Central memory CD8-positive, alpha-beta T cell (primary cell): Measurements from ENCODE around the gene ACADS.
"Not testable (repeated sequence)": the region's sequence is repeated elsewhere in the genome, so short reads cannot be mapped to it uniquely, and the experiment has no call there.

Source experiments
- ATAC-seq: fragments of 150-1000 bp; cut with Tn5 transposase; replicated peaks from 2 replicates; pipeline ENCODE4 v1.10.0; 2022; ENCODE audit warnings: mild to moderate bottlenecking, moderate FRiP score, moderate number of reproducible peaks; ENCODE audit not compliant: poor library complexity, severe bottlenecking; ENCODE audit errors: extremely low read depth
- DNase-seq, 2 donors: peaks; one replicate each; pipeline ENCODE4 v3.0.0; 2021; ENCODE audit warnings: low spot score in 2 of 2
- H3K27ac Mint-ChIP-seq: one replicate; pipeline ENCODE4 v1.8.0; 2022; ENCODE audit warnings: low read depth, mild to moderate bottlenecking, moderate library complexity, mixed read lengths
- H3K27me3 Mint-ChIP-seq: one replicate; pipeline ENCODE4 v1.8.0; 2022; ENCODE audit warnings: mixed read lengths
- H3K36me3 Mint-ChIP-seq: one replicate; pipeline ENCODE4 v1.8.0; 2022; ENCODE audit warnings: mild to moderate bottlenecking, moderate library complexity, mixed read lengths; ENCODE audit not compliant: insufficient read depth
- H3K4me1 Mint-ChIP-seq: one replicate; pipeline ENCODE4 v1.8.0; 2022; ENCODE audit warnings: mixed read lengths
- H3K4me3 Mint-ChIP-seq: one replicate; pipeline ENCODE4 v1.8.0; 2022; ENCODE audit warnings: mild to moderate bottlenecking, moderate library complexity, mixed read lengths
- H3K9me3 Mint-ChIP-seq: one replicate; pipeline ENCODE4 v1.8.0; 2022; ENCODE audit warnings: mixed read lengths

The ACADS gene

GRCh38 chr12:120720987-120721801 is 4.4 kb upstream of the ACADS start:
- ATAC-seq (no peak), DNase-seq (no peak)
- H3K4me3 Mint-ChIP-seq: no peak overlapping the region
- H3K27ac Mint-ChIP-seq: no peak overlapping the region
- H3K4me1 Mint-ChIP-seq: peaks cover 20% of the 10 kb centered on the region
- H3K9me3 Mint-ChIP-seq: no peaks in the 10 kb centered on the region
- peaks cover 19% of the 10 kb centered on the region for H3K36me3 Mint-ChIP-seq
- no peaks in the 10 kb centered on the region for H3K27me3 Mint-ChIP-seq

GRCh38 chr12:120721866-120722265 is 3.8 kb upstream of the ACADS start:
- Mint-ChIP-seq H3K27me3 (no peaks in the 10 kb centered on the region), H3K27ac (no peak overlapping the region), H3K9me3 (no peaks in the 10 kb centered on the region), H3K4me1 (peaks cover 22% of the 10 kb centered on the region), H3K36me3 (peaks cover 19% of the 10 kb centered on the region), H3K4me3 (no peak overlapping the region)
- ATAC-seq (no peak), DNase-seq (no peak)

GRCh38 chr12:120722784-120723183 is 2.8 kb upstream of the ACADS start:
- Mint-ChIP-seq H3K27ac (no peak overlapping the region), H3K4me3 (no peak overlapping the region), H3K9me3 (no peaks in the 10 kb centered on the region), H3K4me1 (peaks cover 22% of the 10 kb centered on the region), H3K27me3 (no peaks in the 10 kb centered on the region), H3K36me3 (peaks cover 14% of the 10 kb centered on the region)
- ATAC-seq: no peak
- no peak for DNase-seq

- Mint-ChIP-seq H3K27me3 (no peaks in the 10 kb centered on the region), H3K4me1 (peaks cover 16% of the 10 kb centered on the region), H3K4me3 (peak overlapping the region; percentile 88), H3K27ac (no peak overlapping the region), H3K36me3 (peaks cover 11% of the 10 kb centered on the region), H3K9me3 (no peaks in the 10 kb centered on the region)
- DNase-seq (no peak), ATAC-seq (no peak)
These were observed 906 bp upstream of the ACADS start for GRCh38 chr12:120724720-120725119.

GRCh38 chr12:120725151-120725658 is 421 bp upstream of the ACADS start:
- DNase-seq (no peak), ATAC-seq (no peak)
- Mint-ChIP-seq H3K9me3 (no peaks in the 10 kb centered on the region), H3K36me3 (peaks cover 11% of the 10 kb centered on the region), H3K4me3 (peak overlapping the region; percentile 88), H3K4me1 (peaks cover 16% of the 10 kb centered on the region), H3K27me3 (no peaks in the 10 kb centered on the region), H3K27ac (no peak overlapping the region)

GRCh38 chr12:120726510-120726793 is 826 bp downstream of the ACADS start:
- H3K27ac Mint-ChIP-seq: peak overlapping the region; percentile 85
- no peak for ATAC-seq

GRCh38 chr12:120726961-120727360 is 1.3 kb downstream of the ACADS start:
- no peaks in the 10 kb centered on the region for H3K9me3 Mint-ChIP-seq
- peaks cover 13% of the 10 kb centered on the region for H3K36me3 Mint-ChIP-seq
- ATAC-seq (no peak), DNase-seq (no peak)
- peak overlapping the region; percentile 88 for H3K4me3 Mint-ChIP-seq
- no peaks in the 10 kb centered on the region for H3K27me3 Mint-ChIP-seq
- H3K27ac Mint-ChIP-seq: no peak overlapping the region
- H3K4me1 Mint-ChIP-seq: peaks cover 16% of the 10 kb centered on the region

More at GRCh38 chr12:120726510-120726793, 826 bp downstream of the ACADS start:
- no peaks in the 10 kb centered on the region for H3K9me3 Mint-ChIP-seq
- no peak for DNase-seq
- H3K4me1 Mint-ChIP-seq: peaks cover 16% of the 10 kb centered on the region
- H3K4me3 Mint-ChIP-seq: peak overlapping the region; percentile 88
- no peaks in the 10 kb centered on the region for H3K27me3 Mint-ChIP-seq
- peaks cover 12% of the 10 kb centered on the region for H3K36me3 Mint-ChIP-seq

GRCh38 chr12:120732198-120732597 is 6.6 kb downstream of the ACADS start:
- H3K4me3 Mint-ChIP-seq, ATAC-seq, H3K27me3 Mint-ChIP-seq, H3K4me1 Mint-ChIP-seq, H3K27ac Mint-ChIP-seq, H3K9me3 Mint-ChIP-seq, DNase-seq: not testable (repeated sequence)
- peaks cover 13% of the 10 kb centered on the region for H3K36me3 Mint-ChIP-seq

GRCh38 chr12:120733574-120733973 is 7.9 kb downstream of the ACADS start:
- DNase-seq (no peak), ATAC-seq (no peak)
- Mint-ChIP-seq H3K9me3 (no peaks in the 10 kb centered on the region), H3K27me3 (no peaks in the 10 kb centered on the region), H3K27ac (no peak overlapping the region), H3K36me3 (peaks cover 12% of the 10 kb centered on the region), H3K4me3 (no peak overlapping the region), H3K4me1 (peaks cover 5% of the 10 kb centered on the region)

- Mint-ChIP-seq H3K27me3 (no peaks in the 10 kb centered on the region), H3K4me3 (no peak overlapping the region), H3K36me3 (peaks cover 8% of the 10 kb centered on the region), H3K4me1 (peaks cover 5% of the 10 kb centered on the region), H3K9me3 (no peaks in the 10 kb centered on the region), H3K27ac (no peak overlapping the region)
- ATAC-seq: no peak
- no peak for DNase-seq
These were observed 8.6 kb downstream of the ACADS start for GRCh38 chr12:120734210-120734609.

GRCh38 chr12:120735181-120735580 is 9.6 kb downstream of the ACADS start:
- Mint-ChIP-seq H3K4me1 (peaks cover 5% of the 10 kb centered on the region), H3K27me3 (no peaks in the 10 kb centered on the region), H3K36me3 (peaks cover 7% of the 10 kb centered on the region), H3K27ac (no peak overlapping the region), H3K9me3 (no peaks in the 10 kb centered on the region), H3K4me3 (no peak overlapping the region)
- no peak for DNase-seq
- ATAC-seq: no peak

GRCh38 chr12:120736404-120737331 is 11.0 kb downstream of the ACADS start:
- no peaks in the 10 kb centered on the region for H3K9me3 Mint-ChIP-seq
- H3K4me3 Mint-ChIP-seq: no peak overlapping the region
- peaks cover 5% of the 10 kb centered on the region for H3K4me1 Mint-ChIP-seq
- peaks cover 3% of the 10 kb centered on the region for H3K36me3 Mint-ChIP-seq
- H3K27me3 Mint-ChIP-seq: no peaks in the 10 kb centered on the region
- peak overlapping the region; percentile 80 for H3K27ac Mint-ChIP-seq
- ATAC-seq: no peak
- DNase-seq: no peak
